NCI-H128 (cell line): ENCODE results near the gene LNPEP.

Experiments
- DNase-seq: peaks from one replicate; lab custom pipeline; 2025; ENCODE audit not compliant: unreplicated experiment; lab: John Stamatoyannopoulos, UW

Gene LNPEP

DNA sequence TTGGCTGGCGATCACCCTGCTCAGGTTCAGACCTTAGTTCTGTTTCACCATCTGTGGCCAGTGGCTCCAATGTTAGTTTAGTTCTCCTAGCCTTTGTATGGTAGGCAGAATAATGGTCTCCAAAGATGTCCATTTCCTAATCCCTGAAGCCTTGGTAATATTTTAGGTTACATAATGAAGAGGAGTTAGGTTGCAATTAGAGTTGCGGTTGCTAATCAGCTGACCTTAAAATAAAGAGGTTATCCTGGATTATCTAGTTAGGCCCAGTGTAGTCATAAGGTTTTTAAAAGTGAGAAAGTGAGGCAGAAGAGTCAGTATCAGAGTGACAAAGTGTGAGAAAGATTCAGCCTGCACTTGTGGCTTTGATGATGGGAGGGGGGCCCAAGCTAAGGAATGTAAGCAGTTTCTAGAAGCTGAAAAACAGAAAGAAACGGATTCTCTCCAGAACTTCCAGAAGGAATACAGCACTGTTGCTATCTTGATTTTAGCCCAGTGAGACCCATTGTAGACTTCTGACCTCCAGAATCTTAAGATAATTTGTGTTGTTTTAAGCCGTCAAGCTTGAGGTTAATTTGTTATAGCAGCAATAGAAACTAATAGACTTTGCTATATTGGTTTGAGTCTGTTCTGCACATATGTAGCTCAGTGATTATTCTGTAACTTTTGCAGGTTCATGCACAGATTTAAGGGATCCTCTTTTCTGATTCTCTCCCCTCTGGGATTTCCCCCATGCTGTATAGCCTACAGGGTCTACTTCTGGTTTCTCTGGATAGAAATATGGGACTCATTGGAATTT, 21.6 kb downstream of the LNPEP start:
- DNase-seq, result no peak

DNA sequence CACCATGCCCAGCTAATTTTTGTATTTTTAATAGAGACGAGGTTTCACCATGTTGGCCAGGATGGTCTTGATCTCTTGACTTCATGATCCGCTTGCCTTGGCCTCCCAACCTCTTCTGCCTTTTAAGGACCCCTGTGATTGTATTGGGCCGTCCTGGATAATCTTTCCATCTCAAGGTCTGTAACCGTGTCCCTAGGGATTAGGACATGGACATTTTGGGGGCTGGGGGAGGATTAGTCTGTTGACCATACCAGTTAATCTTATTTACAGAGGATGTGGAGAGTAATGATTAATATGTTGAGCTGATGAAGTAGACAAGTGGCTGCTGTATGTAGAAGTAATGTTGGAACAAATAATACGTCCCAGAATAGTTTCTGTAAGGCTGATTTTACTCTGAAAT, 23.1 kb downstream of the LNPEP start:
- no peak for DNase-seq

DNA sequence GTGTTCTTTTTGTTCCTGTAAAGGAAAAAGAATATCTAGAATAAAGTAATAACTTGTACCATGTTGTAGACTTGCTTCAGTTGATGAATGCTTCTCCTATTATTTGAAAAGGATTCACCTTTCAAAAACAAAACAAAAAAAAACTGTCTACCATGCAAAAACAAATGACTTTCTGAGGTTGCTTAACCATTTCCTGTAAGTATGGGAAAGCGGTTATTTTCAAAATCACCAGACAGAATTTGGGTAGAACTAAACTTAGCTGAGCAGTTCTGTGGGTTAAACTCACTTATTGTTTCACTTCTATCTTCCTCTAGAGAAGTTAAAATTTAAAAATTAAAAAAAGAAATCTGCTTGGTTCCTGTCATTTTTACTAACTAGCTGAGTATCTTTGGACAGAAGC, 25.2 kb downstream of the LNPEP start:
- DNase-seq, result no peak

DNA sequence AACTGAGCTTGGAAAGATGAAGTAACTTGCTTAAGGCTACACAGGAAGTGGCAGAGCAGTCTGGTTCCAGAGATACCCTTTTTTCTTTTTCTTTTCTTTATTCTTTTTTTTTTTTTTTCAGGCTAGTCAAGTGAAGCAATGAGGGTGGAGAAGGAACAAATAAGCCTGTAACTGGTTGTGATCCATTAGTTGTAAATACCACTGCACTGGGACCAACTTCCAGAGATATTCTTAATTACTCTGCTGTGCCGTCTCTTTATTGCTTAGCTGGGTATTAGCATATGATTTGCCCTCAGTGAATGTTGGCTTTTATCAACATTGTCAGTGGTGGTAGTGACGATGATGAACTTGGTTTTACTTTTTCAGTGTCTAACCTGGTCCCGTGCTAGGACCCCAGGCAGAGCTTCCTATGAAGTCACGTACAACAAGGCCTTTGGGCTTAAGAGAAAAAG, 26.7 kb downstream of the LNPEP start:
- no peak for DNase-seq

DNA sequence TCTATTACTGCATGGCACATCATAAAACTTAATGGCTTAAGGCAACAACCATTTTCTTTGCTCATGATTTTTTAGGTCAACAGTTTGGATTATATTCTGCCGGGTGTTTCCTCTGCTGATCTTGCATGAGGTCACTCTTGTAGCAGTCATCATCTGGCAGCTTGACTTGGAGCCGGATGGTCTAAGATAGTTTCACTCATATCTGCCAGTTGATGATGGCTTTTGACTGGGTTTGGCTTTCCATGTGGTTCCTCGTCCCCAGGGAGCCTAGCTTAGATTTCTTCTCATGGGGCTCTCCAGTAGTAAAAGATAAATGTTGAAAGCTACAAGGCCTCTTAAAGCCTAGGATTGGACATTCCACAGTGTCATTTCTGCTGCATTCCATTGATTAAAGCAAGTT, 27.4 kb downstream of the LNPEP start:
- DNase-seq, result no peak

DNA sequence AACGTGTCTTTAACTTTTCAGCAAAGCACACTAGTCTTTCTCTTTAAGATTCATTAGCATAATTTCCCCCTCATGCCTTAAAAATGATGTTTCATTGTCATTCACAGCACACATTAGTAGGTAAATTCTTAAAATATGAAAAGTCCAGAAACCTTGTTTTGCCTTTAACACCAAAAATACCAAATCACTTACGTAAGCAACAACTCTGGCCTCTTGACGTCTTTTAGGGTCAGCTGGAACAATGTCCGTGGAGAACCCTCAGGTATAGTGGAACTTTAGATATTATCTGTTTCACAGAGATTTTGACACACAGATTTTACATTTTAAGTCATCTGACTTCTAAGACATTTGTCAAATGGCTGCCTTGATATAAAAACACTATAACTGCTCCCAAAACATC, 30.9 kb downstream of the LNPEP start:
- no peak for DNase-seq

DNA sequence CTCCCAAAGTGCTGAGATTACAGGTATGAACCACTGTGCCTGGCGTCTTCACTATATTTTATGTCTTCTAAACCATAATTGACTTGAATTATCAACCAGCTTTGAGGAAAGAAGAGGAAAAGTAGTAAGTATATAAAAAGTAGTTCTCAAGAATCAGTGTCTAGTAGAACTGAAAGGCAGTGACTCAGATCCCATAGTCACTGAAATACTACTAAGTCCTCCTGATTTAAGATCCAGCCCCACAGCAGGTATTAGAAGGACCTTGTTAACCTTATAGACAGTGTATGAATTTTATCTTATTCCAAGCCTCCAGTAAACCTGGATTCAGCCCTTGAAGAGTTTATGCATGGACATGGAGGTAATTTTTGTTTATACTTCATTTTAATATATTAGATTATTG, 31.5 kb downstream of the LNPEP start:
- no peak for DNase-seq

DNA sequence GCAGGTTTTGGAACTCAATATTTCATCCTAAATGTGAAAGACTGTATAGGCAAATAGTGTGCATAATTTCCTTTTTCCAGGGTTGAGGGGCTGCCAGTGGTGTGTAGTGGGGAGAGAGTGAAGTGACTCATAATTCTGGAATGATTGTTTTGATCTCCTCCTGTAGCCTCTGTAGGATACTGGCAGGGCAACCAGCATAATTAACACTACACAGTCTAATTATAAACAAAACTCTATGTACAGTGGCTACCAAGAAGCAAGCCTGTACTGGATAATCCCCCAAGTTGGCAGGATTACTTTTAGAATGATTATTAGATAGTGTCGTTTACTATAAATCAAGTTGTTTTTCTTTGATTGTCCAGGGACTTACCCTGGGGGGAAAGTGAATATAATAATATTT, 32.2 kb downstream of the LNPEP start:
- DNase-seq, result no peak

DNA sequence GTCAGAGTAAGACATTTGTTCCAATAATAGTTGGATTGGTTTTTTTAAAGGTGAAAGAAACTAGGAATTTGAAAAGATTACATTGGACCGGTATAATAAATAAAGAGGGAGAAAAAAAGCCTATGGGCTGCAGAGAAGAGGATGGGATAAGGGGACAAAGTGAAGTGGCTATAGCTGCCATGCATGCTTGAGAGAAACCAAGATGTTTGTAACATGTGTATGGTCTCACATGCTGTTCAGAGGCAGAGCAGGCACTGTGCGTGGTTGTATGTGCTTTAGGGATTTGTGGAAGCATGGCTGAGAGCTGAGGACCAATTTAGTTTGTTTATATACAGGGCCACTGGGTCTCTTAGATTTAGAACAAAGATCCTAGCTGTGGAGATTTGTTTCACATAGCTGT, 32.7 kb downstream of the LNPEP start:
- no peak for DNase-seq

DNA sequence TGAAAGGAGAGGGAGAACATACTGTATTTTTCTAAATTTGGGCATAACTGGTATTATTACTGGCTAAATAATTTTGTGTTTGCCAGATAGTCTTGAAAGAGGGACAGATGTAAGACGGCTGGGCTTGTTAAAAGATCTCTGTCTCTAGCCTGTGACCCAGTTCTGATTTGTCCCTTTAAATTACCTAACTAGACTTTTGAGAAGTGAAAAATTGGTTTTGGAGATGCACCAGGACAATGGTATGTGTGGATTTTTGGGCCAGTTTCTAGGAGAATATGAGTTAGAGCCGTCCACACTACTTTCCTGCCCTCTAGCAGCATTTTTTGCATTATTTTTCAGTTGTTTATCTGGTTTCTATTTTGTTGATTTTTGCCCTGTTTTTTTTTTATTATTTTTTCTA, 33.5 kb downstream of the LNPEP start:
- no peak for DNase-seq

DNA sequence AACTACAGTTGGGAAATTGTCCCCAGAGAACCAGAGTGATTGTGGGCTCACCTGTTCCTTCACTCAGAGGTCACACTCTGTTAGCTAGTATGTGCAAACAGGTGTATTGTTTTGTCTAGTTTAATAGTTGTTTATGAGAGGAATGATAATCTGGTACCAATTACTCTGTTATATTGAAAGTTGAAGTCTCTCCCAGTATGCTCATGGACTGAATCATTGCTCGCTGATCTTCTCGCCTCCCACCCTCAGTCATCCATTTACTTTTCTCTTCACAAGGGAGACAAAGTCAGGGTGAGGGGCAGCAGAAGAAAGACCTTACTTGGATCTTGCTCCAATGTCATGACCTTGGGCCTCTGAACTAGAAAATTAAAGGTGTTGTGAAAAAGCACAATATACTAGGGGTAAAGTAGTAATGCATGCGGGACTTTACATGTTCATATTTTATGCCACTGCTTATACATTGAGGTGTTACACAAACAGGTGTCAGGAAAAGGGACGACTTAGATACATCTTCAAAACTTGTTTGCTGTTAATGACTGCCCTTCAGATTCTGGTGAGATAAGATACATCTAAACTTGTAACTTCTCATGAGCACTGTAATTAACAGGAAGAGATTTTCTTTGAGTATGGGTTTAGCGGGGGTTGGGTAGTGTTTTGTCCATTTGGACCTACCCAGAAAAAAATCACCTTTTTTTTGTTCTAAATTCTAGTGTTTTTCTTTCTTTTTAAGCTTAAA, 36.9 kb downstream of the LNPEP start:
- no peak for DNase-seq

DNA sequence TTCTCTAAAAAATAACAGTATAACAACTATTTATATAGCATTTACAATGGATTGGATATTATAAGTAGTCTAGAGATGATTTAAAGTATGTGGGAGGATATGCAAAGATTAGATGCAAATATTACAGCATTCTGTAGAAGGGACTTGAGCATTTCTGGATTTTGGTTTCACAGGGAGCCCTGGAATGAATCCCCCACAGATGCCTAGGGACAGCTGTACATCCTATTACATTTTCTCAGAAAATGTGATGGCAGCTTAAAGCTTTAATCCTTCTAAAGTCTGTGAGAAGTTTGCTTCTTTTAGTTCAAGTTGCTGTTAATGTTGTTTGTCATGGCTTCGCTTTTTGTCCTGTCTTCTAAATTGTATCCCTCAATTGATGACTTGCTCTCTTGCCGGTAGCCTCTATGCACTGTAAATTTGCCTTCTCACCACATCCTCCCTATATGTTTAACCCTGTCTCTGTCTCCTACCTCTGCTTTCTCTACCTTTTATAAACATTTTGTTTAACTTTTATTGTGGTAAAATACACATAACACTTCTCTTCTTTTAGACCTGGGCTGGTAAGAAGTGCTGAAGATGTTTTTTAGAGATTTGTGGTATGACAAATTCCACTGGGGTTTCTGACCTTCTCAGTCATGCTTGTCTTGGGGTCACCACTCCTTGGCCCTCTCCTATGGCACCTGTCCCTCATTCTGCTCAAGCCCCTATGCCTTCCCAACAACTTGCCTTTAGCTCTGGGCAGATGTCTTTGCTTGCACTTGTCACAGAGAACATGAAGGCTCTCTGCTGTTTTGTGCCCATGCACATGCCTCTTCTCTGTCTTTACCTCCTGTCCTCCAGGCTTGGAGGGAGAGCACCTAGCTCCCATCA, 37.9 kb downstream of the LNPEP start:
- no peak for DNase-seq

DNA sequence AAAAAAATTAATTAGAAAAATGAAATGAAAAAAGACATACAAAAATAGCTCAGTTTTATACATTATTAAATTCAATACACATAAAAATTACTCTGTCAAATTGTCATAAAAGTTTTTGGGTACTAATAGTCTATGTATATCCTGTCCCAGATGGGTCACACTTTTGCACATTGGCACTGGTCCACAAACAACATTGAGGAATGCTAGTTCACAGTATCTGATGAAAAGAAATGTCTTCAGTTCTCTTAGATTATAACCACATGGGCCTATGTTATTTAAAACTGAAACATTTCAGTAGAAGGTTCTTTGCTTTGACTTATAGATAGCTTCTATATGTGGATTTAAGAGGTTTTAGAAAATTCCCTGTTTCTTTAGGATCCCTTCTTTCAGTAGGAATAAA, 39.8 kb downstream of the LNPEP start:
- DNase-seq, result no peak

DNA sequence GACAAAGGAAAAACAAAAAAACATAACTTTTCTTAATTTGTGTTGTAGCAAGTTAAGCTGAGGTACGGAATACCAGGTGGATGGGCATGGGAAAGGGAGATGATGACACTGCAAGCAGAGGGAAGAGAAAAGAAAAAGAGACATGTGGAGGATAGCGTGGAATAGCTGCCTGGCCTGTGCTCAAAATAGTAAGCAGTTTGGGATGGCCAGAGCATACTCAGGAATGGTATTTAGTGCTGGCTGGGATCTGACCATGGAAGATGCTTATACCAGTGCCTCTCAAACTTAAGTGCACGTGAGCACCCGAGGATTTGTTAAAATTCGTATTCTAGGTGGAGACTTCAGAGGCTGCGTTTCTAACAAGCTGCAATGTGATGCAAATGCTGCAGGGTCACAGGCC, 41.3 kb downstream of the LNPEP start:
- no peak for DNase-seq

DNA sequence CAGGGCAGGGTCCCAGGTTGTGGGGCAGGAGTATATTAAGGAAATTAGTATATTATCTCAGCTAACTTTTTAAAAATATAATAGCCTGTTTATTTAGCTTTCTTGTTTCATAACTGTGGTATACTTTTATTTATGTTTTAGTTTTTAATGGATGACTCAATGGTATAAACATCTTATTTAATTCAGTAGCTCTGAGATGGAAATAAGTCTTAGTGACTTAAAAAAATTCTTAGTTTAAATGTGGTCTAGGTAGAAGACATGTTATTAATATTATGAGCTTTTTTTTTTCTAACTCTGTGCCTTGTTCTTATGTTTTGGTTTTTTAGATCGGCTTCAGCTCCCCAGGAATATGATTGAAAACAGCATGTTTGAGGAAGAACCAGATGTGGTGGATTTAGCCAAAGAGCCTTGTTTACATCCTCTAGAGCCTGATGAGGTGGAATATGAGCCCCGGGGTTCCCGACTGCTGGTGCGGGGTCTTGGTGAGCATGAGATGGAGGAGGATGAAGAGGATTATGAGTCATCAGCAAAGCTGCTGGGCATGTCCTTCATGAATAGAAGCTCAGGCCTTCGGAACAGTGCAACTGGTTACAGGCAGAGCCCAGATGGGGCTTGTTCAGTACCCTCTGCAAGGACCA, 43.1 kb downstream of the LNPEP start:
- no peak for DNase-seq

DNA sequence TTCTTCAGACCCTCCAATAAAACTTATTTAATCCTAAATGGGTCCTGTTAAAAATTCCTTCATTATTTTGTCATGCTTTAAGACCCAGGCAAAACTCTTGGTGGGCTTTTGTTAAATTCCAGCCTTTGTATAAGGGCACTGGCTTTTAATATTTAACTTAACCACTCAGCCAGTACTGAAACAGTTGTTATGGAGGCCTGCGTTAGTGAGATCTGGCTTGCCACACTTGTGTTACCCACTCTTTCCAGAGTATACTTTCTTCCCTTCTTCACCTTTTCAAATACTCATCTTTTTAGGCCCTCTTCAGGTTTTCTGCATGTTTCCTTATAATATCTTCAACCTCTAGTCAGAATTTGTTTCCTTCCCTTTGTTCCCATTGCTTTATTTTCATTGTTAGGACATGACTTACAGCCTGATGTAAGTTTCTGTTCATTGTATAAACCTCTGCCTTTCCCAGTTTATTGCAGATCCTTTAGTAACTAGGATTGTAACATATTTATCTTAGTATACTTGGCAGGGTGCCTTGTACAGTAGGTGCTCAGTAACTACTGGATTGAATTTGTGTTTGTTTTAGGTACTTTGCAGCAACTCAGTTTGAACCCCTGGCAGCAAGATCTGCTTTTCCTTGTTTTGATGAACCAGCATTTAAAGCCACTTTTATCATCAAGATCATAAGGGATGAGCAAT, 48.8 kb downstream of the LNPEP start:
- DNase-seq, result no peak

DNA sequence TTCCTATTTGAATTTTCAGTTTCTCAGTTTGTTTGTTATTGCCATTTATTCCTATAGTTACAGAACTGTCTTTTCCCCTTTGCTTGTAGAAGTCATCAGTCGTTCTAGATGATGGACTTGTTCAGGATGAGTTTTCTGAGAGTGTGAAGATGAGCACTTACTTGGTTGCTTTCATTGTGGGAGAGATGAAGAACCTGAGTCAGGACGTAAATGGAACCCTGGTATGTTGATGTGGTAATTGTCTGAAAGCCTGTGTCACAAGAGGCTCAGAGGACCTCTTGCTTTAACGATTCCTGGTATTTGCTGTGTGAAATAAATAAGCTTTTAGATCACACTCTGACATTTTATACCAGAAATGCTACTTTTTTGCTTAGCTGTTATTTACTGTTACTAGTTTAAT, 50.6 kb downstream of the LNPEP start:
- DNase-seq, result no peak

DNA sequence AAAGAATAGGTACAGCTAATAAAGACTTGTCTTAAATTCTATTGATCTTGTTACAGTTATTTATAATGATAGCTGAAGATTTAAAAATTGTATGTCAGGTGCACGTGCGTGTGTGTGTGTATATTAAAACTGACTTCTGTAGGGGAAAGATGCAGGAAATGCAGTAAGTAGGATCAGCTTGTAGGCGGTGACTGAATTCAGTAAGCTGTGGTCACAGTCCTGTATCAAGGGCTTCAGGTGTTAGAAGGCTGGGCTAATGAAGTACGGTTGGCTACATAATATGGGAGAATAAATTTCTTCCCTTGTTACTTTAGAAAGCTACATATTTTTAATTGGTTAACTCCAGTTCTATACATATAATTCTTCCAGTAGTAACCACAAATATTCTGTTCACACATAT, 54.2 kb downstream of the LNPEP start:
- DNase-seq, result no peak

DNA sequence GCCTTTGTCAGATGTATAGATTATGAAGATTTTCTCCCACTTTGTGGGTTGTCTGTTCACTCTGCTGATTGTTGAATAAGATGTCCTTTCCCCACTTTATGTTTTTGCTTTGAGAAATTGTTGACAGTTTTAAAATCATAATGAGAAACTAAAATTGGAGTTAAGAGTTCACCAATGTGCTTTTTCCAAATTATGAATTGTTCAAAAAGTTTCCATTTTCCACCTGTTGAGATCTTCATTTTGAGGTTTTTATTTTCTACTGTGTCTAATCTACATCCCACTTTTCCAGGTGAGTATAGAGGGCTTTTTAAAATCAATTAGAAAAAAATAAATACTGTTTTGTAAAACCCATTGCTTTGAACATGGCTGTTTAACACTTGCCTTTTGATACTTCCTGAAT, 55.8 kb downstream of the LNPEP start:
- no peak for DNase-seq

DNA sequence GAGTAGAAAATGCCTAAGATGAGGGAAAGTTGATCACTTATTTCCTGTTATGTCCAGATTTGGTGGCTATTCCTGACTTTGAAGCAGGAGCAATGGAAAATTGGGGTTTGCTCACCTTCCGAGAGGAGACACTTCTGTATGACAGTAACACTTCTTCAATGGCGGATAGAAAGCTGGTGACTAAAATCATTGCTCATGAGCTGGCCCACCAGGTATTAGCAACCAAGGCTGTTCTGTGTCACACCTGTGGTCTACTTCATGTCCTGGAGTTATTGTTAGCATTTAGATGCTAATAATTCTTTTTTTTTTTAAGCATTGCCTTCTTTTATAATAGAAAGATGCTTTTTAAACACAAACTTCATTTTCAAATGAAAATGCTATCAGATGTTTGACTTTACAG, 57.9 kb downstream of the LNPEP start:
- no peak for DNase-seq

DNA sequence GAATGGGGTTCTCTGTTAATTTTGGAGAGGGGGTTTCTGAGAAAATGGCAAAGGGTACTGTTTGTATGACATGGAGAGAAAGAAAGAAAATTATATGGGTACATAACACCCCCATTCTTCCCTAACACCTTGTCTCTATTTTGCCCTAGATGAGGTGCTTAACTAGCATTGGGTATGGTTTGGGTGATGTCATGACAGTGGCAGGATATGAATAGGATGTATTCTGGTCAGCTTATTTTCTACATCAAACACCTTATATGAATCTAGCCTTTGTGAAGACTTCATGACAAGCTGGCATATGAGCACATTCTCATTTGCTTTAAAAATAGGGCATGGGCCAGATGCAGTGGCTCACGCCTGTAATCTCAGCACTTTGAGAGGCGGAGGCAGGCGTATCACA, 58.6 kb downstream of the LNPEP start:
- DNase-seq, result no peak
